IPS DF 6.9 (cell line): ENCODE data around the gene NCK2.

Experiments
- DNase-seq: peaks from one replicate; pipeline ENCODE4 v3.0.0-alpha.2; 2013; ENCODE audit warnings: low read depth, low spot score
- H3K27ac ChIP-seq: one replicate; pipeline ENCODE4 v1.5.1; 2013; ENCODE audit warnings: low read length, control low read depth
- H3K27me3 ChIP-seq: 2 replicates; pipeline ENCODE4 v1.6.1; 2013; ENCODE audit warnings: mild to moderate bottlenecking, low read length; ENCODE audit not compliant: control insufficient read depth, insufficient read depth
- H3K36me3 ChIP-seq: 2 replicates; pipeline ENCODE4 v1.6.1; 2013; ENCODE audit warnings: low read length; ENCODE audit not compliant: control insufficient read depth, insufficient read depth
- H3K4me1 ChIP-seq: 2 replicates; pipeline ENCODE4 v1.6.1; 2013; ENCODE audit warnings: low read length; ENCODE audit not compliant: control insufficient read depth, insufficient read depth
- H3K4me3 ChIP-seq: 2 replicates; pipeline ENCODE4 v1.5.1; 2013; ENCODE audit warnings: mild to moderate bottlenecking, low read length
- H3K9me3 ChIP-seq: 2 replicates; pipeline ENCODE4 v1.6.1; 2013; ENCODE audit warnings: low read length, inconsistent platforms; ENCODE audit not compliant: control insufficient read depth, insufficient read depth
- WGBS: extraction: QIAGEN DNeasy Blood & Tissue Kit; methylation state at CpG from one replicate; pipeline ENCODE4 v1.1.7; 2013; ENCODE audit warnings: mixed read lengths, missing lambda C conversion rate; ENCODE audit not compliant: insufficient read length, insufficient coverage; 5-methylcytosine and 5-hydroxymethylcytosine counted together

Gene NCK2

DNA sequence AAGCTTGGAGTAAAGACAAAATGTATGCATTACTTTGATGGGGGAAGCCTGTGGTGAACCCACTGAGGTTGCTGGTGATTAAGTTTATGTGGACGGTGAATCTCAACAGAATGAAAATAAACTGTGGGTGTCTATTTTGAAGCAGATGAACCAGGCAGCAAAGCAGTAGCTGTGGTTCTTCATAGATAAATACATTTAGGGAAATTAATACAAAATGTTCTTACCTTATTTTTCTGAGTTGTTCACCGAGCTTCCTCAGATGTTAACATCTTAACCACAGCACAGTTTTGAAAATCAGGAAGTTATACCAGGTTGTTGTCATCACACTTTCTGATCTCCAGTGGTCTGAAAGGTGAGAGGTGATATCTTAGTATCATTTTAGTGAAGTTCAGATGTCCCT is 53.9 kb downstream of the NCK2 start:
- DNase-seq, result no peak

GRCh38 chr2:105800036-105800713 is 55.5 kb downstream of the NCK2 start:
- no CpG with 5 or more reads among the region's 9 CpGs for WGBS
- DNase-seq, result no peak
- peaks cover 9% of the 10 kb centered on the region; the same call in 1 of the 2 replicates for H3K4me1 ChIP-seq
- no peaks in the 10 kb centered on the region for H3K36me3 ChIP-seq
- H3K4me3 ChIP-seq, result no peak overlapping the region
- no peak overlapping the region for H3K27ac ChIP-seq
- H3K9me3 ChIP-seq, result no peaks in the 10 kb centered on the region
- no peaks in the 10 kb centered on the region for H3K27me3 ChIP-seq

More for the DNA sequence above, 53.9 kb downstream of the NCK2 start:
- H3K27ac ChIP-seq, result no peak overlapping the region
- H3K9me3 ChIP-seq, result no peaks in the 10 kb centered on the region
- no peaks in the 10 kb centered on the region for H3K36me3 ChIP-seq
- no peaks in the 10 kb centered on the region for H3K27me3 ChIP-seq
- H3K4me1 ChIP-seq, result peaks cover 7% of the 10 kb centered on the region; the same call in 1 of the 2 replicates
- H3K4me3 ChIP-seq, result no peak overlapping the region
- no CpG with 5 or more reads among the region's 2 CpGs for WGBS

GRCh38 chr2:105800953-105801635 is 56.4 kb downstream of the NCK2 start:
- no peaks in the 10 kb centered on the region for H3K27me3 ChIP-seq
- peaks cover 7% of the 10 kb centered on the region; the same call in 1 of the 2 replicates for H3K4me1 ChIP-seq
- H3K27ac ChIP-seq, result no peak overlapping the region
- WGBS, result no CpG with 5 or more reads among the region's 13 CpGs
- H3K9me3 ChIP-seq, result no peaks in the 10 kb centered on the region
- no peaks in the 10 kb centered on the region for H3K36me3 ChIP-seq
- no peak for DNase-seq
- H3K4me3 ChIP-seq, result no peak overlapping the region

DNA sequence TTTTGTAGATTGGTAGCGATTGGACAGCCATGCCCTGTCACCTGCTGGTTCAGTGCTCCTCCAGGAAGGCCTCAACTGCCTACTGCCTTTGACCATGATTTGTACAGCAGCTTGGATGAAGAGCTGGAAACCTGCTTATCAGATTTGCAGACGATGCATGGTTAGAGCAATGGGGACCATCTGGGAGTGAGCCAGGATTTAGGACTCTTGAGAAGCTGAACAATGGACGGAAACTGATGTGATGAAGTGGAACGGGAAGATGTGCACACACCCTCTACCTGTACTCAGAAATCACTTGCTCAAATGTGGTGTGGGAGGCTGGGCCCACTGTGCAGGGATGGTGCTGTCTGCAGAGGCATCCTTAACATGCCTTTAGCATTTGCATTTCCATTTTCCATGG is 57.2 kb downstream of the NCK2 start:
- no peaks in the 10 kb centered on the region for H3K27me3 ChIP-seq
- H3K4me1 ChIP-seq, result peaks cover 7% of the 10 kb centered on the region; the same call in 1 of the 2 replicates
- H3K27ac ChIP-seq, result no peak overlapping the region
- H3K4me3 ChIP-seq, result no peak overlapping the region
- no peak for DNase-seq
- H3K9me3 ChIP-seq, result no peaks in the 10 kb centered on the region
- WGBS, result no CpG with 5 or more reads among the region's 4 CpGs
- no peaks in the 10 kb centered on the region for H3K36me3 ChIP-seq

DNA sequence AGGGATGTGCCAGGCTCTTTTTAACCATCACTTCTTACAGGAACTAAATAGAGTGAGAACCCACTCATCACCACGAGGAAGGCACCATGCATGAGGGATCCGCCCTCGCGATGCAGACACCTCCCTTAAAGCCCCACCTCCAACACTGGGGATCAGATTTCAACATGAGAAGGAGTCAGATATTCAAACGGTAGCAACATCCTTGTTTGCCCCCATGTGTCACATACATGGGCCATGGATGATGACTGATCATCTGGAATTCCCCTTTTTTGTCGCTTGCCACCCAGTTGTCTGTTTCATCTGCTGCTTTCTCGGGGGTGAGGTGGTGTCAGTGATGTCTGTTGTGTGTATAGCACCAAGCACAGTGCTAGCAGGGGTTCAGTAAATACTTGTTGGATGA is 57.9 kb downstream of the NCK2 start:
- Histone ChIP-seq H3K4me1 (0 out of 2 replicates have a peak, but pooled peaks cover 3% of the 10 kb centered on the region), H3K27me3 (no peaks in the 10 kb centered on the region)
- WGBS, result no CpG with 5 or more reads among the region's 7 CpGs

DNA sequence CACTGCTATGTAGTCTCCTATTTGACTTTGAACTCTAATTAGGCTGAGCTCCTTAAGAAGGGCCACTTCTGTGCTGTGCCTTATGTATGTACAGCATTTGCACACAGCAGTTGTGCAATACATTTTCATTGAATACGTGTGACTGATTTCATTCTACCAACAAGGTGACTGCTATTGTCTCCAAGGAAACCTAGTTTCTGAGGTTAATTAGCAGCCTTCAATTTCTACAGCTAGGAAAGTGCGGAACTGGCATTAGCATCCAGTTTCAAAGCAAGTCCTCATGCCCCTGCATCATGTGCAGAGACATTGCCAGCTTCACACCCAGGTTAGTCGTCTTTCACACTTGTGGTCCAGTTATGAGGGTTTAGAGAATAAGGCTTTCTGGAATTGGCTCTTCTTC is 58.6 kb downstream of the NCK2 start:
- WGBS, result no CpG with 5 or more reads among the region's 3 CpGs
- no peaks in the 10 kb centered on the region for H3K36me3 ChIP-seq
- no peak overlapping the region for H3K27ac ChIP-seq
- 0 out of 2 replicates have a peak, but pooled peaks cover 3% of the 10 kb centered on the region for H3K4me1 ChIP-seq
- H3K27me3 ChIP-seq, result no peaks in the 10 kb centered on the region
- H3K9me3 ChIP-seq, result no peaks in the 10 kb centered on the region
- H3K4me3 ChIP-seq, result no peak overlapping the region
- DNase-seq, result no peak

More for the DNA sequence above, 57.9 kb downstream of the NCK2 start:
- no peak overlapping the region for H3K27ac ChIP-seq
- DNase-seq, result no peak
- H3K9me3 ChIP-seq, result no peaks in the 10 kb centered on the region
- H3K36me3 ChIP-seq, result no peaks in the 10 kb centered on the region
- no peak overlapping the region for H3K4me3 ChIP-seq

DNA sequence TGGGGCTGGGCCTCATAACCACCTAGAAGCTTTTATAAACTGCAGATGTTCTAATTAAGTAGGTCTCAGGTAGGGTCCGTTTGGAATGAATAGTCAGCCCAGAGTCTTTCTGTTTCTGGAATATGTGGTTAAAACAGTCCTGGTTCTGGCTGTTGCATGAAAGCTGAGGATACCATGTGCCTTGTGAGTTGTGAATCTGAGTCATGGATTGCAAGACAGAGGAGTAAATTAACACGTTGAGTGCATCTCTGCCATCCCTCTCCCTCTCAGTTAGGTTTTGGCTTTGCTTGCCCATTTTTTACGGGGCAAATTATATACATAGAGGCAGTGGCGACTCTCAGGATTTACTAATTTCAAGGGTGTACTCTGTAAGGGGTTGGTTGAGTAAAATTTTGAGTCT is 59.1 kb downstream of the NCK2 start:
- H3K4me3 ChIP-seq, result no peak overlapping the region
- no peaks in the 10 kb centered on the region for H3K27me3 ChIP-seq
- no peaks in the 10 kb centered on the region for H3K9me3 ChIP-seq
- no peak for DNase-seq
- H3K36me3 ChIP-seq, result no peaks in the 10 kb centered on the region
- H3K27ac ChIP-seq, result no peak overlapping the region
- WGBS, result no CpG with 5 or more reads among the region's 4 CpGs
- 0 out of 2 replicates have a peak, but pooled peaks cover 3% of the 10 kb centered on the region for H3K4me1 ChIP-seq

DNA sequence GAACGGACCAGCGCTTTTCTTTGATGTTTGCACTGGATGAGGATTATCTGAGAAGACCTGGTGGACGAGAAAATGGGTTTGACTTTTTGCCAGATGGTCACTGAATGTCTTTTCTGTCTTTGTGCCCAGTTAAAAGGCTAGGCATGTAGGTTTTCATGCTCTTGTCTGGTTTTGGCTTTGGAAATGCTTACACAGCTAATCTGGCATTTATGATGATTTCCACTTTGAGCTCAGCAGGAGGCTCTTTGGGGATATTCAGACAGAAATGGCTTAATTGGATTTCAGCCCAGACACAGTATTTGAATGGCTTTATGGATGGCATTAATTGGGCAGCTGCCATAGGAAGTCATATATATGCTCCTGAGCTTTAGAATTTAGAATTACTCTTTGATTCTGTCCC is 59.6 kb downstream of the NCK2 start:
- no peak overlapping the region for H3K4me3 ChIP-seq
- H3K4me1 ChIP-seq, result peaks cover 5% of the 10 kb centered on the region; the same call in 1 of the 2 replicates
- no CpG with 5 or more reads among the region's 3 CpGs for WGBS
- DNase-seq, result no peak
- no peaks in the 10 kb centered on the region for H3K27me3 ChIP-seq
- H3K36me3 ChIP-seq, result no peaks in the 10 kb centered on the region
- no peaks in the 10 kb centered on the region for H3K9me3 ChIP-seq
- no peak overlapping the region for H3K27ac ChIP-seq

DNA sequence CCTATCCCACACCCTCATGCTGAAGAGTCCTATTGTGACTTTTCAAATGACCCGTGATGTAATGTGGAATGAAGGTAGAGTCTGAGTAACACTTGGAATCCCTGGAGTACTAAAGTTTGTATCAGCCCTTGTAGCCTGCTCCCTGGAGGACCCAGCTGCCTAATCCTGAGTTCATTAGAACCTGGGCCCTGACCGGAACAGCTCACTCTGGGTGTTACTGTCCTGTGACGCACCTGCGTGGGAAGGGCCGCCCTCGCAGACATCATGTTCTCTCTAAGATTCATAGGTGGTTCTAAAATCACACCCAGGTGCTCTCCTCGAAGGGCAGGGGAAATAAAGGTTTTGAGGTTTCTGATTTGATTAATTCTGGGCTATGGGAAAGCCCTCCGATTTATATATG is 62.3 kb downstream of the NCK2 start:
- H3K27me3 ChIP-seq, result no peaks in the 10 kb centered on the region
- no peaks in the 10 kb centered on the region for H3K36me3 ChIP-seq
- no CpG with 5 or more reads among the region's 8 CpGs for WGBS
- no peaks in the 10 kb centered on the region for H3K9me3 ChIP-seq
- DNase-seq, result no peak
- no peak overlapping the region for H3K4me3 ChIP-seq
- no peak overlapping the region for H3K27ac ChIP-seq
- H3K4me1 ChIP-seq, result peaks cover 4% of the 10 kb centered on the region; the same call in 1 of the 2 replicates

DNA sequence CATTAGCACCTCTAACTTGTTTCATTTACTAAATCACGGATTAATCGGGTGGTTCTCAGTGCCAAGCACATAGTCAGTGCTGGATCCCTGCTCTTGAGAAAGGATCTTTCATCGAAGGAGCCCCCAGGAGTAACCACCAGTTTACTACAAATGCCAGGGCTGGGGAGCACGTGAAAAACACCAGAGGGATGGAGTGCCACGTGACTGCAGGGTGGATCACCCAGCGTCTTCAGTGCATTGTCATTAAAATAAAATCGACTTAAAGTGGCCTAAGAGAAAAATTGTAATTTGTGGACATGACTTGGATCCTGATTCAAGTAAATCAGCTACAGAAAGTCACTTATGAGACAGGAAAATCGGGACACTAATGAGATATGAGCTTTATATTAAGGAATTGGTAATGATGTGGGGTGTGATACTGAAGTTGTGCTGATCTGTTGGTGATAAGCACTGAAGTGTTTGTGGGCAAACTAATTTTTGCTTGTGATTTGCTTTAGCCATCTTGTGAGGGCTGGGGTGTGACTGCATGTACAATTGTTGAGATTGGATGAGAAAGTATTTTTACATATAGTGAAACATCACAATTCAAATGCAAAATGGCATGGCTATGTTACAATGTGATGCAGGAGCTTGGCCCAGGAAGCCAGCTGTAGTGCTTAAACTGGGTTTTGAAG is 63.8 kb downstream of the NCK2 start:
- H3K9me3 ChIP-seq, result no peaks in the 10 kb centered on the region
- no CpG with 5 or more reads among the region's 8 CpGs for WGBS
- H3K27me3 ChIP-seq, result no peaks in the 10 kb centered on the region
- no peak overlapping the region for H3K4me3 ChIP-seq
- H3K27ac ChIP-seq, result no peak overlapping the region
- peaks cover 4% of the 10 kb centered on the region; the same call in 1 of the 2 replicates for H3K4me1 ChIP-seq
- DNase-seq, result no peak
- H3K36me3 ChIP-seq, result no peaks in the 10 kb centered on the region
